Motor neuron (in vitro differentiated cells): Measurements from ENCODE around the gene MPP7. TPM values are rescaled to one million over a fixed set of nuclear protein-coding genes. Genes with fewer than 3 reads are reported as not detected.
"Not testable (repeated sequence)": the region's sequence is repeated elsewhere in the genome, so short reads cannot be mapped to it uniquely, and the experiment has no call there.

Experiments used
- ATAC-seq, 8 experiments: fragments of 200-7000 bp; cut with Tn5 transposase; replicated peaks in 6 of 8; 2 replicates each; pipeline ENCODE4 v1.8.0; 2021; ENCODE audit warnings: mild to moderate bottlenecking in 8 of 8, moderate library complexity in 8 of 8
- H3K27ac ChIP-seq, 2 donors: fragments of 250-450 bp; sonication (Bioruptor Pico); 2 replicates each; pipeline ENCODE4 v1.9.0; 2021; ENCODE audit warnings: antibody characterized with exemption in 2 of 2, mild to moderate bottlenecking in 2 of 2, moderate library complexity in 1 of 2
- H3K4me1 ChIP-seq, 2 donors: fragments of 250-450 bp; sonication (Bioruptor Pico); replicated peaks in 1 of 2; 2 replicates each; pipeline ENCODE4 v1.6.1; 2021; ENCODE audit warnings: antibody characterized with exemption in 2 of 2, mild to moderate bottlenecking in 2 of 2, moderate library complexity in 1 of 2
- H3K4me3 ChIP-seq, 5 donors: fragments of 250-450 bp; sonication (Bioruptor Pico); 2 replicates each; pipeline ENCODE4 v1.9.0; 2021; ENCODE audit warnings: antibody characterized with exemption in 5 of 5, mild to moderate bottlenecking in 5 of 5, moderate library complexity in 4 of 5
- WGBS, 10 experiments: fragments of 450-650 bp; shearing (Covaris generic); methylation state at CpG; one replicate each; pipeline ENCODE4 v1.0.0; 2022; 5-methylcytosine and 5-hydroxymethylcytosine counted together
- in situ Hi-C, 9 experiments: fragments of 400-800 bp; cut with MboI; loops; one replicate each; pipeline ENCODE4 v1.15.0; 2021; ENCODE audit warnings: low sequenced_read_pairs in 9 of 9, low pct_unique_long_range_greater_than_20kb in 2 of 9; ENCODE audit not compliant: unreplicated experiment in 9 of 9
- total RNA-seq, 8 experiments: library from RNA; unstranded; fragments of 300-600 nt; gene quantifications; 2 replicates each; pipeline versions ENCODE4 v1.2.3 to v1.2.4, GENCODE V29; 2022

The MPP7 gene
- total RNA-seq, 8 experiments from 2014 or later: 0.20 to 2.6 (median 1.6) TPM

GRCh38 chr10:28320090-28320489 is 17.2 kb upstream of the MPP7 start:
- Histone ChIP-seq H3K27ac (no peak overlapping the region), H3K4me3 (no peak overlapping the region), H3K4me1 (no peaks in the 10 kb centered on the region)
- ATAC-seq: no peak
- in situ Hi-C loops: no loop called here
- 18 to 100% (median 78%) methylated on average over 1 to 3 of the region's 3 CpGs for WGBS, 10 experiments

GRCh38 chr10:28319061-28319460 is 16.2 kb upstream of the MPP7 start:
- H3K4me1 ChIP-seq, ATAC-seq, in situ Hi-C loops, H3K4me3 ChIP-seq, H3K27ac ChIP-seq: not testable (repeated sequence)

- in situ Hi-C loops: no loop called here
- H3K4me3 ChIP-seq: no peak overlapping the region
- H3K27ac ChIP-seq: no peak overlapping the region
- no peaks in the 10 kb centered on the region for H3K4me1 ChIP-seq
- no peak for ATAC-seq
- 0 to 100% (median 27%) methylated on average over 1 of the region's 1 CpG; no CpG with 5 or more reads in 2 of the 10 experiments for WGBS, 10 experiments
Measured at GRCh38 chr10:28318626-28319025, 15.8 kb upstream of the MPP7 start.

- no peak for ATAC-seq
- H3K4me3 ChIP-seq: no peak overlapping the region
- in situ Hi-C loops: no loop called here
Measured at GRCh38 chr10:28317760-28318159, 14.9 kb upstream of the MPP7 start.

GRCh38 chr10:28316696-28317095 is 13.8 kb upstream of the MPP7 start:
- H3K4me1 ChIP-seq: no peaks in the 10 kb centered on the region
- no peak overlapping the region for H3K27ac ChIP-seq
- in situ Hi-C loops: no loop called here
- WGBS, 10 experiments: 0 to 100% (median 89%) methylated on average over 1 to 5 of the region's 5 CpGs; no CpG with 5 or more reads in 2 of the 10 experiments
- no peak overlapping the region for H3K4me3 ChIP-seq
- ATAC-seq: peak in 1 of 8 experiments; percentile 43

More at GRCh38 chr10:28317760-28318159, 14.9 kb upstream of the MPP7 start:
- no peaks in the 10 kb centered on the region for H3K4me1 ChIP-seq
- no peak overlapping the region for H3K27ac ChIP-seq
- 0 to 100% (median 88%) methylated on average over 1 to 7 of the region's 7 CpGs; no CpG with 5 or more reads in 1 of the 10 experiments for WGBS, 10 experiments

- Histone ChIP-seq H3K4me3 (no peak overlapping the region), H3K4me1 (no peaks in the 10 kb centered on the region), H3K27ac (no peak overlapping the region)
- WGBS, 10 experiments: 8 to 90% methylated on average over 2 of the region's 4 CpGs; no CpG with 5 or more reads in 8 of the 10 experiments
- in situ Hi-C loops: no loop called here
- ATAC-seq: no peak
Measured at GRCh38 chr10:28315140-28315539, 12.3 kb upstream of the MPP7 start.

GRCh38 chr10:28314211-28314610 is 11.3 kb upstream of the MPP7 start:
- Histone ChIP-seq H3K27ac (no peak overlapping the region), H3K4me3 (no peak overlapping the region), H3K4me1 (no peaks in the 10 kb centered on the region)
- in situ Hi-C loops: no loop called here
- 50 to 90% (median 75%) methylated on average over 1 to 5 of the region's 5 CpGs; no CpG with 5 or more reads in 1 of the 10 experiments for WGBS, 10 experiments
- no peak for ATAC-seq

GRCh38 chr10:28312572-28312971 is 9.7 kb upstream of the MPP7 start:
- WGBS, 10 experiments: 0 to 96% (median 75%) methylated on average over 1 to 6 of the region's 6 CpGs; no CpG with 5 or more reads in 1 of the 10 experiments
- Histone ChIP-seq H3K4me3 (no peak overlapping the region), H3K4me1 (no peaks in the 10 kb centered on the region), H3K27ac (no peak overlapping the region)
- in situ Hi-C loops: no loop called here
- ATAC-seq: peak in 1 of 8 experiments; percentile 25

- no peaks in the 10 kb centered on the region for H3K4me1 ChIP-seq
- no peak for ATAC-seq
- H3K27ac ChIP-seq: no peak overlapping the region
- no peak overlapping the region for H3K4me3 ChIP-seq
- in situ Hi-C loops: no loop called here
- WGBS, 10 experiments: 17 to 100% (median 74%) methylated on average over 1 to 3 of the region's 3 CpGs; no CpG with 5 or more reads in 4 of the 10 experiments
Measured at GRCh38 chr10:28311104-28311503, 8.2 kb upstream of the MPP7 start.

GRCh38 chr10:28307267-28307666 is 4.4 kb upstream of the MPP7 start:
- Histone ChIP-seq H3K4me3 (no peak overlapping the region), H3K4me1 (peaks cover 0 to 2% of the 10 kb centered on the region in 2 donors), H3K27ac (no peak overlapping the region)
- 14 to 100% (median 36%) methylated on average over 1 to 3 of the region's 4 CpGs; no CpG with 5 or more reads in 2 of the 10 experiments for WGBS, 10 experiments
- in situ Hi-C loops: no loop called here
- ATAC-seq: no peak

- ATAC-seq: no peak
- in situ Hi-C loops: no loop called here
- no peak overlapping the region for H3K4me3 ChIP-seq
- peaks cover 0 to 2% of the 10 kb centered on the region in 2 donors for H3K4me1 ChIP-seq
- 50 to 83% (median 69%) methylated on average over 1 to 2 of the region's 2 CpGs; no CpG with 5 or more reads in 4 of the 10 experiments for WGBS, 10 experiments
- H3K27ac ChIP-seq: no peak overlapping the region
Measured at GRCh38 chr10:28305553-28305952, 2.7 kb upstream of the MPP7 start.

- no peak overlapping the region for H3K27ac ChIP-seq
- in situ Hi-C loops: no loop called here
- ATAC-seq: no peak
- H3K4me1 ChIP-seq: peaks cover 0 to 2% of the 10 kb centered on the region in 2 donors
- 23 to 92% (median 68%) methylated on average over 3 of the region's 3 CpGs; no CpG with 5 or more reads in 1 of the 10 experiments for WGBS, 10 experiments
- no peak overlapping the region for H3K4me3 ChIP-seq
Measured at GRCh38 chr10:28304032-28304571, 1.2 kb upstream of the MPP7 start.

GRCh38 chr10:28302012-28302637 is 739 bp downstream of the MPP7 start:
- no peak overlapping the region for H3K27ac ChIP-seq
- WGBS, 10 experiments: 0 to 57% (median 5%) methylated on average over 1 to 14 of the region's 25 CpGs
- peak overlapping the region; percentile 67 to 95 (median 88) for H3K4me3 ChIP-seq
- peaks cover 0 to 2% of the 10 kb centered on the region in 2 donors for H3K4me1 ChIP-seq
- ATAC-seq: no peak
- in situ Hi-C loops: no loop called here

GRCh38 chr10:28300027-28300426 is 2.8 kb downstream of the MPP7 start:
- peaks cover 0 to 2% of the 10 kb centered on the region in 2 donors for H3K4me1 ChIP-seq
- in situ Hi-C loops: no loop called here
- no peak overlapping the region for H3K4me3 ChIP-seq
- WGBS, 10 experiments: 88 to 89% methylated on average over 1 to 2 of the region's 2 CpGs; no CpG with 5 or more reads in 8 of the 10 experiments
- H3K27ac ChIP-seq: no peak overlapping the region
- ATAC-seq: no peak
